ENCODE measurements around the gene DTHD1.

GRCh38 chr4:36348403-36348938 is 67.1 kb downstream of the DTHD1 start:
- TF ChIP-seq CTCF (optimal IDR thresholded peaks at IDR 0.05 in 1 of 3, IDR thresholded peaks at IDR 0.05 in 1 of 3, conservative IDR thresholded peaks at IDR 0.05 in 1 of 3; ENCODE audit: extremely low read depth in 1 of 3, insufficient read depth in 2 of 3, low read length in 3 of 3), result no peak
- TF ChIP-seq EZH2 (IDR thresholded peaks at IDR 0.05; ENCODE audit: low read length), result no peak

Measured in keratinocyte (primary cell).